ENCODE measurements around the gene CST9L. TPM values are rescaled to one million over a fixed set of nuclear protein-coding genes. Genes with fewer than 3 reads are reported as not detected.

CST9L gene
- total RNA-seq, 1 donor: not detected

DNA sequence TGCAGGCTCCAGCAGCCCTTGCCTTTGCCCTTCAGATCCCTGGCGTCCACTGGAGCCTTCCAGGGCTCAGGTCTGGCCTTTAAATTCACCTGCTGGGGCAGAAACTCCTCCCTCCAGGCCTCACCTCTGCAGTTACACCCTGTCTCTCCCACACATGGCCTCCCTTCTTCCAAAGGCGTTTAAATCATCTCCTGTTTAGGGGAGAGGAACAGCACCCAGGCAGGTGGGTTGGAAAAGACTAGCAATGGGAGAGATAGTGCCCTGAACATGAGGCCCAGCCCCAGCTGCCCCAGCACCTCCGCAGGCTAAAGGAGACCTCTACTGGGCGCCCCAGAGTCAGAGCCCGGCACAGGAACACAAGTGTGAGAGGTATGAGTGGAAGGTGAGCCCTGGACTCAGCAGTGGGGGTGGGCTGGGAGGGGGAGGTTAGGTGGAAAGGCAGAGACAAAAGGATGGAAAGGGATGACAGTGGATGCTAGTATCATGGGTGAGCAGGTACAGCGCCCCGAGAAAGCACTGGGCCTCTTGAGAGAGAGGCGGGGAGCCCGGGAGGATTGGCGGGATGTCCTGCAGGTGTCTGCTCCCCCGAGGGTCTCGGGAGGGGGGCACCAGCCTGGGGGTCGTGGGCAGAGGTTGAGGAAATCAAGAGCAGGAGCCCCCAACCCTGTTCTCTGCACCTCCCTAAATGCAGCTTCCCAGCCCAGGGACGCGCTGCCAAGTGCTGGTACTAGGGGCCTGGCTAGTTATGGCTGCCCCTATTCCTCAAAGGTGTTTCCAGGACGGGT, 37.8 kb upstream of the CST9L start, which contains the start of gene CST9:
Gene CST9 (minus strand): TSS at position 51 of the 785 bp plus-strand sequence. CDS start 53 bp downstream, outside the sequence.
- Histone ChIP-seq H3K79me2 (ENCODE audit: insufficient read depth, low read length) (no peaks in the 10 kb centered on the region), H3K27ac (ENCODE audit: low read depth, low read length) (no peak within 1 kb of the TSS), H3K27me3 (ENCODE audit: insufficient read depth, low read length) (peaks cover 11% of the 10 kb centered on the region), H3K4me1 (ENCODE audit: insufficient read depth, low read length) (no peaks in the 10 kb centered on the region), H3K9me3 (ENCODE audit: low read depth, low read length) (no peaks in the 10 kb centered on the region), H3K36me3 (ENCODE audit: insufficient read depth, low read length) (no peaks in the 10 kb centered on the region), H2AFZ (ENCODE audit: low read length) (peak within 1 kb of the TSS; percentile 69), H4K20me1 (ENCODE audit: insufficient read depth, low read length) (no peaks in the 10 kb centered on the region), H3K4me2 (ENCODE audit: insufficient read depth, low read length) (no peak within 1 kb of the TSS), H3K4me3 (ENCODE audit: insufficient read depth, low read length) (no peak within 1 kb of the TSS)
- no peak for DNase-seq (ENCODE audit: insufficient read length, low spot score, missing footprints)
- TF ChIP-seq, protein P1, sequence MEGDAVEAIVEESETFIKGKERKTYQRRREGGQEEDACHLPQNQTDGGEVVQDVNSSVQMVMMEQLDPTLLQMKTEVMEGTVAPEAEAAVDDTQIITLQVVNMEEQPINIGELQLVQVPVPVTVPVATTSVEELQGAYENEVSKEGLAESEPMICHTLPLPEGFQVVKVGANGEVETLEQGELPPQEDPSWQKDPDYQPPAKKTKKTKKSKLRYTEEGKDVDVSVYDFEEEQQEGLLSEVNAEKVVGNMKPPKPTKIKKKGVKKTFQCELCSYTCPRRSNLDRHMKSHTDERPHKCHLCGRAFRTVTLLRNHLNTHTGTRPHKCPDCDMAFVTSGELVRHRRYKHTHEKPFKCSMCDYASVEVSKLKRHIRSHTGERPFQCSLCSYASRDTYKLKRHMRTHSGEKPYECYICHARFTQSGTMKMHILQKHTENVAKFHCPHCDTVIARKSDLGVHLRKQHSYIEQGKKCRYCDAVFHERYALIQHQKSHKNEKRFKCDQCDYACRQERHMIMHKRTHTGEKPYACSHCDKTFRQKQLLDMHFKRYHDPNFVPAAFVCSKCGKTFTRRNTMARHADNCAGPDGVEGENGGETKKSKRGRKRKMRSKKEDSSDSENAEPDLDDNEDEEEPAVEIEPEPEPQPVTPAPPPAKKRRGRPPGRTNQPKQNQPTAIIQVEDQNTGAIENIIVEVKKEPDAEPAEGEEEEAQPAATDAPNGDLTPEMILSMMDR (IDR thresholded peaks at IDR 0.05; ENCODE audit: extremely low read depth, low read depth, low read length): no peak

DNA sequence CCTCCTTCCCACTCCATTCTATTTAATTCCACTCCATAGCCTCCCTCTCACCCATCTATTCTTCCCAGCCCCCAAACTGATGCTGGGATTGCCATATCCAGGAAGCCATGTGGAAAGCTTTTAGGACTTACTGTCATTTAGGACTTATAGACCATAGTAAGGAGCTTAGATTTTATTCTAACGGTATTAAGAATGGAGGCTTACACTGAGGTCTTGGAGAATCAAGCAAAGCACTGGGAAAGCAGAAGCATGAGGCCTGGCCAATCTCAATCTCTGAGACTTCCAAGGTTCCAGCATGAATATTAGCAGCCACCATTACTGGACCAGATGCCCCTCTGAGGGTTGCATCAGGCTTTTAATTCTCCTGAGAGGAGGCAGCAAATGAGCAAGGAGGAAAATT, 36.0 kb upstream of the CST9L start:
- Histone ChIP-seq H2AFZ (ENCODE audit: low read length) (no peak overlapping the region), H3K36me3 (ENCODE audit: insufficient read depth, low read length) (no peaks in the 10 kb centered on the region), H3K4me1 (ENCODE audit: insufficient read depth, low read length) (no peaks in the 10 kb centered on the region), H3K27ac (ENCODE audit: low read depth, low read length) (no peak overlapping the region), H3K27me3 (ENCODE audit: insufficient read depth, low read length) (peaks cover 14% of the 10 kb centered on the region), H3K9me3 (ENCODE audit: low read depth, low read length) (no peaks in the 10 kb centered on the region), H4K20me1 (ENCODE audit: insufficient read depth, low read length) (no peaks in the 10 kb centered on the region), H3K79me2 (ENCODE audit: insufficient read depth, low read length) (no peaks in the 10 kb centered on the region), H3K4me2 (ENCODE audit: insufficient read depth, low read length) (no peak overlapping the region), H3K4me3 (ENCODE audit: insufficient read depth, low read length) (no peak overlapping the region)
- TF ChIP-seq, protein P1 (IDR thresholded peaks at IDR 0.05; ENCODE audit: extremely low read depth, low read depth, low read length): no peak
- no peak for DNase-seq (ENCODE audit: insufficient read length, low spot score, missing footprints)

DNA sequence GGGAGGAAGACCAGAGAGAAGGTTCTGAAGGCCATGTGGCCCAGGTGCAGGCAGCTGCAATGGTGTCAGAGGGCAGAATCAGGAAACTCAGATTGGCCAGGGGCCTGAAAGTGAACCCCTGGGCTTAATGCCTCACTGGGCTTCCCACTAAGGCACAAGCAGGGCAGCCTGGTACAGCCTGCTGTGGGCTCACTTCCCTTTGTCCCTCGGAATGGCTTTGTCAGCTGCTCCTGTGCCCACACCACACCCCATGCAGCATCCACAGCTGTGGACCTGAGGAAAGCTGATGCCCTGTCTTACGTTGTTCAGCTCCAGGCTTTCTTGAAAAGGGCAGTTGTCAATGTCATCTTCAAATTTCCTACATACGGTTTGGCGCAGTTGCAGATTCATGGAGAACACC, 35.0 kb upstream of the CST9L start:
- Histone ChIP-seq H3K9me3 (ENCODE audit: low read depth, low read length) (no peaks in the 10 kb centered on the region), H3K4me2 (ENCODE audit: insufficient read depth, low read length) (no peak overlapping the region), H3K4me3 (ENCODE audit: insufficient read depth, low read length) (no peak overlapping the region), H3K27me3 (ENCODE audit: insufficient read depth, low read length) (peaks cover 14% of the 10 kb centered on the region), H3K4me1 (ENCODE audit: insufficient read depth, low read length) (no peaks in the 10 kb centered on the region), H3K27ac (ENCODE audit: low read depth, low read length) (no peak overlapping the region), H3K79me2 (ENCODE audit: insufficient read depth, low read length) (no peaks in the 10 kb centered on the region), H2AFZ (ENCODE audit: low read length) (no peak overlapping the region), H4K20me1 (ENCODE audit: insufficient read depth, low read length) (no peaks in the 10 kb centered on the region), H3K36me3 (ENCODE audit: insufficient read depth, low read length) (no peaks in the 10 kb centered on the region)
- TF ChIP-seq, protein P1 (IDR thresholded peaks at IDR 0.05; ENCODE audit: extremely low read depth, low read depth, low read length): no peak
- DNase-seq (ENCODE audit: insufficient read length, low spot score, missing footprints): no peak

DNA sequence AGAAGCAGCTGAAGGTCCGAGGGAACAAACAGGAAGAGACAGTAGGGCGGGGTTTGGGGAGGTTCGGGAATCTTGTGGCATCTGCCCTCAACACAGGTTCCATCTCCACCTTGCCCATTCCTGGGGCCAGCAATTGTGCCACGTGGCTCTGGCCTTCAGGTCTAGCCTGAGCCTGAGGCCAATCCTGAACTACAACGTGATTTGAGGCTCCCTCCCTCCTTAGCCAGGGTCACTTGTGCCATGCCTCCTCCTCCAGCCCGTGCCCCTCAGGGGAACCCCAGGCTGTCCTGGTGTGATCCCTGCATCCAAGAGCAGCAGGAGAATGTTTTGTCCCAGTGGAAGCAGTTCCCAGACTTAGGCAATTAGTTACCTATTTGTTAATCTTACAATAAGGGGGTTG, 34.4 kb upstream of the CST9L start:
- Histone ChIP-seq H3K79me2 (ENCODE audit: insufficient read depth, low read length) (no peaks in the 10 kb centered on the region), H4K20me1 (ENCODE audit: insufficient read depth, low read length) (no peaks in the 10 kb centered on the region), H3K4me2 (ENCODE audit: insufficient read depth, low read length) (no peak overlapping the region), H3K9me3 (ENCODE audit: low read depth, low read length) (no peaks in the 10 kb centered on the region), H3K27me3 (ENCODE audit: insufficient read depth, low read length) (peaks cover 14% of the 10 kb centered on the region), H2AFZ (ENCODE audit: low read length) (no peak overlapping the region), H3K27ac (ENCODE audit: low read depth, low read length) (no peak overlapping the region), H3K4me3 (ENCODE audit: insufficient read depth, low read length) (no peak overlapping the region), H3K36me3 (ENCODE audit: insufficient read depth, low read length) (no peaks in the 10 kb centered on the region), H3K4me1 (ENCODE audit: insufficient read depth, low read length) (no peaks in the 10 kb centered on the region)
- DNase-seq (ENCODE audit: insufficient read length, low spot score, missing footprints): no peak
- TF ChIP-seq, protein P1 (IDR thresholded peaks at IDR 0.05; ENCODE audit: extremely low read depth, low read depth, low read length): no peak
